Panc1 (cell line): Measurements from ENCODE around the gene C8A.

Experiments used
- CTCF ChIP-seq: fragments of 450-650 bp; IDR thresholded peaks from 2 replicates; pipeline ENCODE4 v1.5.1; 2017; ENCODE audit warnings: mild to moderate bottlenecking
- POLR2AphosphoS5 ChIP-seq: IDR thresholded peaks from 2 replicates; pipeline ENCODE4 v1.6.1; 2012; ENCODE audit warnings: mild to moderate bottlenecking, low read depth, low read length, moderate library complexity
- REST ChIP-seq, 2 experiments: IDR thresholded peaks; 2 replicates each; pipeline ENCODE4 v1.6.1; 2011 to 2012; ENCODE audit warnings: low read depth in 2 of 2, control low read depth in 1 of 2, low read length in 1 of 2, mild to moderate bottlenecking in 1 of 2, moderate library complexity in 1 of 2; ENCODE audit not compliant: insufficient read depth in 1 of 2
- SIN3A ChIP-seq: IDR thresholded peaks from 2 replicates; pipeline ENCODE4 v1.6.1; 2012; ENCODE audit warnings: low read depth, mild to moderate bottlenecking, low read length, moderate library complexity, borderline replicate concordance; ENCODE audit not compliant: insufficient read depth
- TCF7L2 ChIP-seq: IDR thresholded peaks from 2 replicates; pipeline ENCODE4 v1.6.1; 2011; ENCODE audit warnings: mild to moderate bottlenecking, low read depth, low read length, inconsistent platforms

GRCh38 chr1:56958526-56958925 is 103.9 kb downstream of the C8A start:
- TF ChIP-seq CTCF (no peak), REST (IDR thresholded peaks at IDR 0.05; ENCODE audit: insufficient read depth in 1 of 2, low read depth in 2 of 2, low read length in 1 of 2) (no peak), SIN3A (no peak), TCF7L2 (no peak), POLR2AphosphoS5 (no peak)
